Right lobe of liver (tissue), 6 donors: ENCODE data around the gene SLC6A19. TPM values are rescaled to one million over a fixed set of nuclear protein-coding genes. Genes with fewer than 3 reads are reported as not detected.

Source experiments
- ATAC-seq, 4 donors: fragments of 200-7000 bp; cut with Tn5 transposase; one replicate each; pipeline ENCODE4 v1.9.1; 2020; ENCODE audit warnings: mild to moderate bottlenecking in 4 of 4, moderate library complexity in 4 of 4
- DNase-seq, 3 donors: peaks; one replicate each; pipeline ENCODE4 v3.0.0-alpha.2; 2020
- H3K27ac ChIP-seq, 3 donors: fragments of 200-600 bp; one replicate each; pipeline ENCODE4 v1.8.0; 2022
- H3K27me3 ChIP-seq, 2 donors: fragments of 200-600 bp; one replicate each; pipeline ENCODE4 v1.8.0; 2022
- H3K36me3 ChIP-seq, 4 donors: fragments of 200-600 bp; sonication (generic) in 1 of 4; one replicate each; pipeline versions ENCODE4 v1.5.1 to v1.8.0; 2017 to 2022; ENCODE audit warnings: control low read depth in 1 of 4
- H3K4me1 ChIP-seq, 4 donors: fragments of 200-600 bp; sonication (generic) in 1 of 4; one replicate each; pipeline versions ENCODE4 v1.5.1 to v1.8.0; 2017 to 2022; ENCODE audit warnings: control low read depth in 1 of 4
- H3K4me3 ChIP-seq, 3 donors: fragments of 200-600 bp; one replicate each; pipeline ENCODE4 v1.8.0; 2022
- H3K9me3 ChIP-seq, 4 donors: fragments of 200-600 bp; sonication (generic) in 1 of 4; one replicate each; pipeline versions ENCODE4 v1.5.1 to v1.8.0; 2017 to 2022; ENCODE audit warnings: control low read depth in 1 of 4
- POLR2A ChIP-seq: fragments of 450-650 bp; IDR thresholded peaks from one replicate; pipeline ENCODE4 v1.6.1; 2017; ENCODE audit warnings: antibody characterized with exemption, mild to moderate bottlenecking
- WGBS: methylation state at CpG from one replicate; pipeline ENCODE4 v1.1.6; 2018; ENCODE audit warnings: low coverage, low lambda C conversion rate; ENCODE audit not compliant: insufficient coverage; ENCODE audit errors: missing lambda C conversion rate; 5-methylcytosine and 5-hydroxymethylcytosine counted together
- intact Hi-C, 2 donors: fragments of 100-400 bp; cut with DNase I; formaldehyde crosslinking; loops; one replicate each; pipeline versions ENCODE4 v1.11.2 to v1.14.1; 2022
- total RNA-seq, 6 experiments: library from RNA; depleted of rRNA in 2 of 6; stranded (reverse); fragments of >200 nt in 2 of 6; fragmentation: NEBNext Ultra II Directional in 3 of 6; extraction: Animal tissue kit (Norgen Biotek cat#: 25700) in 3 of 6; gene quantifications; one replicate each; pipeline versions ENCODE4 v1.1.0 to v1.2.4, GENCODE V29; 2016 to 2023
- TF ChIP-seq, protein P1 (sequence below), 4 donors: fragments of 200-600 bp in 3 of 4; fragments of 450-650 bp in 1 of 4; IDR thresholded peaks; one replicate each; pipeline versions ENCODE4 v1.5.1 to v1.8.0; 2016 to 2022; ENCODE audit warnings: antibody characterized with exemption in 4 of 4, mild to moderate bottlenecking in 2 of 4
- donor health status: DM: no; HTN: yes; CAD: no.
- donor health status: DM: no; HTN: no; CAD: no.
- donor health status: DM: no; HTN: no; CAD: no.
- donor health status: DM: no; HTN: yes; CAD: no.
- donor health status: DM: no; HTN: yes; CAD: no.

SLC6A19 gene
- total RNA-seq, 6 experiments from 2014 or later, result 0.12 to 0.93 (median 0.41) TPM

- DNase-seq (no peak), ATAC-seq (no peak)
- intact Hi-C loops, result no loop called here
- Histone ChIP-seq H3K27ac (no peak overlapping the region), H3K27me3 (no peaks in the 10 kb centered on the region), H3K4me3 (no peak overlapping the region), H3K9me3 (no peaks in the 10 kb centered on the region), H3K4me1 (no peaks in the 10 kb centered on the region), H3K36me3 (no peaks in the 10 kb centered on the region)
- WGBS, result no CpG with 5 or more reads among the region's 14 CpGs
- TF ChIP-seq, protein P1, sequence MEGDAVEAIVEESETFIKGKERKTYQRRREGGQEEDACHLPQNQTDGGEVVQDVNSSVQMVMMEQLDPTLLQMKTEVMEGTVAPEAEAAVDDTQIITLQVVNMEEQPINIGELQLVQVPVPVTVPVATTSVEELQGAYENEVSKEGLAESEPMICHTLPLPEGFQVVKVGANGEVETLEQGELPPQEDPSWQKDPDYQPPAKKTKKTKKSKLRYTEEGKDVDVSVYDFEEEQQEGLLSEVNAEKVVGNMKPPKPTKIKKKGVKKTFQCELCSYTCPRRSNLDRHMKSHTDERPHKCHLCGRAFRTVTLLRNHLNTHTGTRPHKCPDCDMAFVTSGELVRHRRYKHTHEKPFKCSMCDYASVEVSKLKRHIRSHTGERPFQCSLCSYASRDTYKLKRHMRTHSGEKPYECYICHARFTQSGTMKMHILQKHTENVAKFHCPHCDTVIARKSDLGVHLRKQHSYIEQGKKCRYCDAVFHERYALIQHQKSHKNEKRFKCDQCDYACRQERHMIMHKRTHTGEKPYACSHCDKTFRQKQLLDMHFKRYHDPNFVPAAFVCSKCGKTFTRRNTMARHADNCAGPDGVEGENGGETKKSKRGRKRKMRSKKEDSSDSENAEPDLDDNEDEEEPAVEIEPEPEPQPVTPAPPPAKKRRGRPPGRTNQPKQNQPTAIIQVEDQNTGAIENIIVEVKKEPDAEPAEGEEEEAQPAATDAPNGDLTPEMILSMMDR (IDR thresholded peaks at IDR 0.05), result no peak
- TF ChIP-seq POLR2A, result no peak
Observed at GRCh38 chr5:1242733-1243486, 41.5 kb downstream of the SLC6A19 start.

DNA sequence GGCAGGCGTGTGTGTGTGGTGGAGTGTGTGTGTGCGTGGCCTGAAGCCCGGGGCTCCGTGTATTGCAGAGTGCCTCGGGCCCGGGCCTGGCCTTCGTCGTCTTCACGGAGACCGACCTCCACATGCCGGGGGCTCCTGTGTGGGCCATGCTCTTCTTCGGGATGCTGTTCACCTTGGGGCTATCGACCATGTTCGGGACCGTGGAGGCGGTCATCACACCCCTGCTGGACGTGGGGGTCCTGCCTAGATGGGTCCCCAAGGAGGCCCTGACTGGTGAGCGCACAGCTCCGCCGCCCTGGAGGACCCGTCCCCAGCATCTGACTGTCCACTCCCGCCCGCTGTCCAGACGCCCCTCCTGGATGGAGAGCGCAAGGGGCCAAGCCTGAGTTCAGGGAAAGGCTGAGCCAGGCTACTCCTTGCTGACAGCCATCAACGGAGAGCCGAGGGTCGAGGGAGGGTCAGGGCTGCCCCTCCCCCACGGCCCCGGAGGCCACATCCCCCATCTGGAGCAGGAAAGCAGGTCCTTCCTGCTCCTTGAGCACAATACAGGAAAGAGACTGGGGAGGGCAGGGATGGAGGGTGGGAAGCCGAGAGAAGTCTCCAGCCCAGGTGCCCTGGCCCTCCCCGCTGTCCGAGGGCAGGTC is 42.2 kb downstream of the SLC6A19 start:
- H3K4me1 ChIP-seq, result no peaks in the 10 kb centered on the region
- no peaks in the 10 kb centered on the region for H3K27me3 ChIP-seq
- TF ChIP-seq, protein P1 (IDR thresholded peaks at IDR 0.05), result no peak
- no peak for TF ChIP-seq POLR2A
- H3K36me3 ChIP-seq, result no peaks in the 10 kb centered on the region
- intact Hi-C loops, result no loop called here
- DNase-seq (no peak), ATAC-seq (no peak)
- H3K9me3 ChIP-seq, result no peaks in the 10 kb centered on the region
- no peak overlapping the region for H3K27ac ChIP-seq
- WGBS, result 69% methylated on average over 3 of the region's 33 CpGs
- H3K4me3 ChIP-seq, result no peak overlapping the region

- Histone ChIP-seq H3K27me3 (no peaks in the 10 kb centered on the region), H3K9me3 (no peaks in the 10 kb centered on the region), H3K27ac (no peak overlapping the region), H3K4me1 (no peaks in the 10 kb centered on the region), H3K4me3 (no peak overlapping the region), H3K36me3 (no peaks in the 10 kb centered on the region)
- DNase-seq, result no peak
- 65% methylated on average over 9 of the region's 21 CpGs for WGBS
- intact Hi-C loops, result no loop called here
- no peak for TF ChIP-seq POLR2A
- TF ChIP-seq, protein P1 (IDR thresholded peaks at IDR 0.05), result no peak
- no peak for ATAC-seq
Observed at GRCh38 chr5:1244255-1244654, 42.9 kb downstream of the SLC6A19 start.

GRCh38 chr5:1244976-1245375 is 43.6 kb downstream of the SLC6A19 start:
- Histone ChIP-seq H3K4me3 (no peak overlapping the region), H3K27ac (no peak overlapping the region), H3K27me3 (no peaks in the 10 kb centered on the region), H3K9me3 (no peaks in the 10 kb centered on the region), H3K4me1 (no peaks in the 10 kb centered on the region), H3K36me3 (no peaks in the 10 kb centered on the region)
- intact Hi-C loops, result no loop called here
- TF ChIP-seq, protein P1 (IDR thresholded peaks at IDR 0.05), result peak in 2 of 4 donors; percentile 9
- TF ChIP-seq POLR2A, result no peak
- 0% methylated on average over 1 of the region's 10 CpGs for WGBS
- peak in 3 of 4 donors; percentile 17 to 41 (median 32) for ATAC-seq
- DNase-seq, result no peak
